ENCODE measurements around the gene SDK2.

Gene SDK2

DNA sequence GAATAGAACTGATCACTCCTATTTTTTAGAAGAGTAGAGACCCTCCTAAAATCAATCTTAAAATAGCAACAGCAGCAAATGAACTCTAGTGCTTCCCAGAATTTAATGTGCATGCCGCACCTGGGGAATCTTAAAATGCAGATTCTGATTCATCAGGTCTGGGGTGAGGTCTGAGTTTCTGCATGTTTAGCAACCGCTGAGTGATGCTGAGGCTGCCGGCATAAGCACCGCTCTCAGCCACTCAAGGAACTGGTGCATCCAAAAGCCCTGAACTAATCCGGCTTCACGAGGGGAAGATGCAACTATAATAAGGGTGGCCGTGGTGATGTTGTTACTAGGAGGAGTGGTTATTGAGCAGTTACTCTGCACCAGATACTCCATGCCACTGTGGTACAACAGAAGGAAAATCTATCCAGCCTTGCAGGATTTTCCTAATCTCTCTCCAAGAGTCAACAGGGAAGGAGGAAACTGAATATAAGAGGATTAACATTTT is 19.7 kb downstream of the SDK2 start:
- Histone ChIP-seq H3K36me3 (ENCODE audit: control insufficient read depth, low read length) (no peaks in the 10 kb centered on the region), H3K4me3 (ENCODE audit: low read length) (no peak overlapping the region), H3F3A (ENCODE audit: control insufficient read depth, insufficient read depth) (no peaks in the 10 kb centered on the region), H3K9me2 (replicated peaks; ENCODE audit: control insufficient read depth, low read length) (no peaks in the 10 kb centered on the region), H3K4me2 (ENCODE audit: low read length) (no peak overlapping the region), H3K27me3 (ENCODE audit: control insufficient read depth, low read length) (peaks cover 3% of the 10 kb centered on the region; the same call in 1 of the 2 replicates), H3K79me2 (ENCODE audit: control insufficient read depth, low read length) (no peaks in the 10 kb centered on the region), H3K4me1 (ENCODE audit: control insufficient read depth, low read length) (no peaks in the 10 kb centered on the region), H3K9me3 (ENCODE audit: control insufficient read depth, insufficient read depth, low read length) (no peaks in the 10 kb centered on the region), H4K20me1 (ENCODE audit: control insufficient read depth, insufficient read depth, low read depth, low read length) (no peaks in the 10 kb centered on the region), H3K27ac (ENCODE audit: low read depth, low read length) (no peak overlapping the region)
- TF ChIP-seq, protein P1, sequence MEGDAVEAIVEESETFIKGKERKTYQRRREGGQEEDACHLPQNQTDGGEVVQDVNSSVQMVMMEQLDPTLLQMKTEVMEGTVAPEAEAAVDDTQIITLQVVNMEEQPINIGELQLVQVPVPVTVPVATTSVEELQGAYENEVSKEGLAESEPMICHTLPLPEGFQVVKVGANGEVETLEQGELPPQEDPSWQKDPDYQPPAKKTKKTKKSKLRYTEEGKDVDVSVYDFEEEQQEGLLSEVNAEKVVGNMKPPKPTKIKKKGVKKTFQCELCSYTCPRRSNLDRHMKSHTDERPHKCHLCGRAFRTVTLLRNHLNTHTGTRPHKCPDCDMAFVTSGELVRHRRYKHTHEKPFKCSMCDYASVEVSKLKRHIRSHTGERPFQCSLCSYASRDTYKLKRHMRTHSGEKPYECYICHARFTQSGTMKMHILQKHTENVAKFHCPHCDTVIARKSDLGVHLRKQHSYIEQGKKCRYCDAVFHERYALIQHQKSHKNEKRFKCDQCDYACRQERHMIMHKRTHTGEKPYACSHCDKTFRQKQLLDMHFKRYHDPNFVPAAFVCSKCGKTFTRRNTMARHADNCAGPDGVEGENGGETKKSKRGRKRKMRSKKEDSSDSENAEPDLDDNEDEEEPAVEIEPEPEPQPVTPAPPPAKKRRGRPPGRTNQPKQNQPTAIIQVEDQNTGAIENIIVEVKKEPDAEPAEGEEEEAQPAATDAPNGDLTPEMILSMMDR (IDR thresholded peaks at IDR 0.05; ENCODE audit: low read depth, low read length, poor library complexity, severe bottlenecking), result no peak
- TF ChIP-seq EZH2phosphoT487 (IDR thresholded peaks at IDR 0.05; ENCODE audit: borderline replicate concordance, low read length), result no peak

DNA sequence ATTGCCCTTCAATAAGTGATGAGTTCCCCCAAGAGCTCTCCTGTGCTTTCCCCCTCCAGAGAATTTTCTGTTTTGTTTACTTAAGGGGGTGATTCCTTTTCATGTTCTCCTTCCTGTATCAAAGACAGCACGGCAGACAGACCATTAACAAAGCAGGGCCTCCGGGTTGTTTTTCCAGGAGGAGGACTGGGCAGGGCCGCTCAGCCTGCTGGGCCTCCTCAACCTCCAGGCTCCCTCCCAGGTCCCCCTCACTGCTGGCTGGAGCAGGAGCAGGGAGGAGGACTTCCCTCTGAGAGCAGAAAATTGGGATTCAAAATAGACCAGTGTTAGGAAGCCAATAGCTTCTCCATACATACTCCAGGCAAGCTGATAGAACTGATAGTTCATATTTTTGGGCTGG is 20.4 kb downstream of the SDK2 start:
- Histone ChIP-seq H3K9me2 (replicated peaks; ENCODE audit: control insufficient read depth, low read length) (no peaks in the 10 kb centered on the region), H3K27me3 (ENCODE audit: control insufficient read depth, low read length) (peaks cover 7% of the 10 kb centered on the region; the same call in 1 of the 2 replicates), H3K4me3 (ENCODE audit: low read length) (no peak overlapping the region), H3K4me2 (ENCODE audit: low read length) (no peak overlapping the region), H3F3A (ENCODE audit: control insufficient read depth, insufficient read depth) (no peaks in the 10 kb centered on the region), H3K79me2 (ENCODE audit: control insufficient read depth, low read length) (no peaks in the 10 kb centered on the region), H4K20me1 (ENCODE audit: control insufficient read depth, insufficient read depth, low read depth, low read length) (no peaks in the 10 kb centered on the region), H3K9me3 (ENCODE audit: control insufficient read depth, insufficient read depth, low read length) (no peaks in the 10 kb centered on the region), H3K4me1 (ENCODE audit: control insufficient read depth, low read length) (no peaks in the 10 kb centered on the region), H3K36me3 (ENCODE audit: control insufficient read depth, low read length) (no peaks in the 10 kb centered on the region), H3K27ac (ENCODE audit: low read depth, low read length) (no peak overlapping the region)
- TF ChIP-seq, protein P1 (IDR thresholded peaks at IDR 0.05; ENCODE audit: low read depth, low read length, poor library complexity, severe bottlenecking), result no peak

DNA sequence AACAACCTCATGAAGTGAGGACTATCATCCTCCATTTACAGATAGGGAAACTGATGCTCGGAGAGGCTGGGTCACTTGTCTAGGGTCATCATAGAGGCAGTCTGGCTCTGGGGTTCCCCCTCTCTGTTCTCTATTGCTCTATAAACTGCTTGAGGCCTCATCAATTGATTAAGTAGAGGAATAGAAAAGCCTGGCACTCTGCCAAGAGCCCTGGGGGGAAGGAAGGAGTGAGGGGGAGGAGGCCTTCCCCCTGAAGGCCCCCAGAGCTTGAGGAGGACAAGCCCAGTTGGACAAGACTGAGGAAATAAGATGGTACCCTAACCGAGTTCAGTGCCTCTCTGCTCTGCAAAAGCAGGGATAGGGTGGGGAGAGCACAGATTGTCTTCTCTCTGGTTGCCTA is 21.0 kb downstream of the SDK2 start:
- no peaks in the 10 kb centered on the region for H3K9me3 ChIP-seq (ENCODE audit: control insufficient read depth, insufficient read depth, low read length)
- TF ChIP-seq EZH2phosphoT487 (IDR thresholded peaks at IDR 0.05; ENCODE audit: borderline replicate concordance, low read length), result no peak
- H3K27ac ChIP-seq (ENCODE audit: low read depth, low read length), result no peak overlapping the region
- no peak overlapping the region for H3K4me2 ChIP-seq (ENCODE audit: low read length)
- H3K4me1 ChIP-seq (ENCODE audit: control insufficient read depth, low read length), result no peaks in the 10 kb centered on the region
- peaks cover 7% of the 10 kb centered on the region; the same call in 1 of the 2 replicates for H3K27me3 ChIP-seq (ENCODE audit: control insufficient read depth, low read length)
- no peaks in the 10 kb centered on the region for H3K36me3 ChIP-seq (ENCODE audit: control insufficient read depth, low read length)
- H4K20me1 ChIP-seq (ENCODE audit: control insufficient read depth, insufficient read depth, low read depth, low read length), result no peaks in the 10 kb centered on the region
- H3K9me2 ChIP-seq (replicated peaks; ENCODE audit: control insufficient read depth, low read length), result no peaks in the 10 kb centered on the region
- no peak overlapping the region for H3K4me3 ChIP-seq (ENCODE audit: low read length)
- no peaks in the 10 kb centered on the region for H3F3A ChIP-seq (ENCODE audit: control insufficient read depth, insufficient read depth)
- no peaks in the 10 kb centered on the region for H3K79me2 ChIP-seq (ENCODE audit: control insufficient read depth, low read length)

DNA sequence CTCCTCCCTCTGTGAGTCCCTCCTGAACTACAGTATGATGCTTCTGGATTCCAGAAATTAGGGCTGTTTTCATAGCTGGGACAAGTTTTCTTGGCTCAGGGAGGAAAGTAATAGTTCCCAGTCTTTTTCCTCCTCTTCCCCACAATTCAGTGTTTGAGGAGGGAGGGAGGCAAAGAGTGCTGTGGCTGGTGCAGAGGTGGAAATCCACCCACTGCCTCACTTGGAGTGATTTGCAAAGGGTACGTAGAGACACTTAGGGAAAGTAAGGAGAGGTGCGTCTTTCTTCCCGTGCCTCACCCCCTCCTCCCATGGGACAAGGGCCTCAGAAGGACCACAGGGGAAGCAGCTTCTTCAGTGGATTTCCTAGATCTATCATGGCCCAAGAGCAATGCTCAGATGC is 21.9 kb downstream of the SDK2 start:
- no peak for TF ChIP-seq EZH2phosphoT487 (IDR thresholded peaks at IDR 0.05; ENCODE audit: borderline replicate concordance, low read length)
- TF ChIP-seq, protein P1 (IDR thresholded peaks at IDR 0.05; ENCODE audit: low read depth, low read length, poor library complexity, severe bottlenecking), result no peak
- Histone ChIP-seq H3K9me3 (ENCODE audit: control insufficient read depth, insufficient read depth, low read length) (no peaks in the 10 kb centered on the region), H3K36me3 (ENCODE audit: control insufficient read depth, low read length) (no peaks in the 10 kb centered on the region), H3K9me2 (replicated peaks; ENCODE audit: control insufficient read depth, low read length) (no peaks in the 10 kb centered on the region), H3F3A (ENCODE audit: control insufficient read depth, insufficient read depth) (no peaks in the 10 kb centered on the region), H3K27me3 (ENCODE audit: control insufficient read depth, low read length) (peaks cover 7% of the 10 kb centered on the region; the same call in 1 of the 2 replicates), H3K4me3 (ENCODE audit: low read length) (no peak overlapping the region), H3K79me2 (ENCODE audit: control insufficient read depth, low read length) (no peaks in the 10 kb centered on the region), H4K20me1 (ENCODE audit: control insufficient read depth, insufficient read depth, low read depth, low read length) (no peaks in the 10 kb centered on the region), H3K4me1 (ENCODE audit: control insufficient read depth, low read length) (no peaks in the 10 kb centered on the region), H3K4me2 (ENCODE audit: low read length) (no peak overlapping the region), H3K27ac (ENCODE audit: low read depth, low read length) (no peak overlapping the region)

Data from DOHH2 (cell line).